ENCODE measurements around the gene HSD17B11. TPM values are rescaled to one million over a fixed set of nuclear protein-coding genes. Genes with fewer than 3 reads are reported as not detected.
"Not testable (repeated sequence)": the region's sequence is repeated elsewhere in the genome, so short reads cannot be mapped to it uniquely, and the experiment has no call there.

The HSD17B11 gene
- total RNA-seq, 1 donor from 2014 or later = 32.9 TPM

DNA sequence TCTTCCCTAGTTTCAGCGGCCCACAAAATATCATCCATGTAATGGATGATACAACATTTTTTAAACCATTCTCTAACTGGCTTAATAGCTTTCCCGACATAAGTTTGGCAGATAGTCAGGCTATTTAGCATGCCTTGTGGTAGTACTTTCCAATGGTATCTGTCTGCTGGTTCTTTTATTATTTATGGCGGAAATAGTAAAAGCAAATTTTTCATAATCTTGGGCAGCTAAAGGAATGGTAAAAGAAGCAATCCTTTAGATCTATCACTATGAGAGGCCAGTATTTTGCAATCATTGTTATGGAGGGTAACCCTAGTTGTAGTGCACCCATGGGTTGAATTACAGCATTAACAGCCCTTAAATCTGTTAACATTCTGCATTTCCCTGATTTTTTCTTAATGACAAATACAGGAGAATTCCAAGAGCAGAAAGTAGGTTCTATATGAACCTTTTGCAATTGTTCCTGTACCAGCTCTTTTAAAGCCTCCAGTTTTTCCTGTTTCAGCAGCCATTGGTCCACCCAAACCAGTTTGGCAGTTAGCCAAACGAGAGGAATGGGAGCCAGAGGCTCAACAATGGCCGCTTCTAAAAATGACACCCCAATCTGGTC lies 14.3 kb upstream of the HSD17B11 start:
- no peak for DNase-seq (ENCODE audit: low read depth in 2 of 2)

GRCh38 chr4:87403732-87404131 lies 12.7 kb upstream of the HSD17B11 start:
- DNase-seq (ENCODE audit: low read depth in 2 of 2) = not testable (repeated sequence)

DNA sequence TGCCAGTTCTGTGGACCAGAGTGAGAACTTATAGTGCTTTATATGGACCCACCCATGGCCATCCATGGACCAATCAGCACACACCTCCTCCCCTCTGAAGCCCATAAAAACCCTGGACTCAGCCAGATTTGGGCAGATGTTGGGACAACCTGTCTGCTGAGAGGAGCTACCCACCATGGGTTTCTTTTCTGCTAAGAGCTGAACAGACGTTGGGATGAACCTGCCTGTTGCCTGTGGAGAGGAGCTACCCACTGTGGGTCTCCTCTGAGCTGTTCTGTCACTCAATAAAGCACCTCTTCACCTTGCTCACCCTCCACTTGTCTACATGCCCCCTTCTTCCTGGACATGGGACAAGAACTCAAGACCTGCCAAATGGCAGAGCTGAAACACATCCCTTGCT lies 9.0 kb upstream of the HSD17B11 start:
- DNase-seq (ENCODE audit: low read depth in 2 of 2) = no peak

DNA sequence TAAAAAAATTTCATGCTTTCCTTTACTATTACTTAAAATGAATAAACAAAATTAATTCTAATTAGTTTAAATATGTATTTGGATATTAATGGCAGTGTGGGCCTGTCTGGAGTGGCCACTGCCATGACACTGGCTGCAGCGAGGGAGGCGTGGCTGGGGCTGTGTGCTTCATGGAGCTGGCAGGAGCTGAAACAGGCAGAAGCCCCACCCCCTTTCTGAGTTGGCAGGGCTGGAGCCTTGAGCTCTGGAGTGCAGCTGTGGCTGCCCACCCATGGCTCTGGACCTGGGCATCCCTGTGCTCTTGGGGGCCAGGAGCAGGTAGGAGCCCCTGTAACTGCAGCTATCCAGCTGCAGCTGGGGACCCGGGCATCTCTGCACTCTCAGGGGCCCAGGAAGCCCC lies 8.2 kb upstream of the HSD17B11 start:
- no peak for DNase-seq (ENCODE audit: low read depth in 2 of 2)

- DNase-seq (ENCODE audit: low read depth in 2 of 2) = not testable (repeated sequence)
Measured at GRCh38 chr4:87395851-87396250, 4.9 kb upstream of the HSD17B11 start.

GRCh38 chr4:87395073-87395472 lies 4.1 kb upstream of the HSD17B11 start:
- DNase-seq (ENCODE audit: low read depth in 2 of 2) = not testable (repeated sequence)

DNA sequence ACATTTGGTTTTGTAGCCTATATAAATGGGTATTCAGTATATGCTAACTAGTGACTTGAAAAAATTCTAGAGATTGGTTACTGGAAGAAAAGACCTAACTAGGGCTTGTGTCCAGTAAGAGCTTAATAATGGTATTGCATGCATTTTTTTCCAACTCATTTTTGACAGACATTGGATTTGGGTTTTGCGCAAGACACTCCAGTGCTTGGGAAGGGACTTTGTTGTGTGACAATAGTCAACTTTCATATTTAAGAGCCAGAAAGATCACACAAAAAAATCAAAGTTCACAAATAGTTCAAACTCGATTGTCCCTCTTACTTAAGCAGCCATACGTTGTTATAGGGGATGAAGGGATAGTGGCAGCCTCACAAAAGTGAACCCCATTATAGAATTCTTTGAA lies 1.2 kb upstream of the HSD17B11 start:
- no peak for DNase-seq (ENCODE audit: low read depth in 2 of 2)

- no peak for DNase-seq (ENCODE audit: low read depth in 2 of 2)
Measured at GRCh38 chr4:87391576-87392054, 627 bp upstream of the HSD17B11 start.

GRCh38 chr4:87390551-87390890 lies 467 bp downstream of the HSD17B11 start:
- no peak for DNase-seq (ENCODE audit: low read depth in 2 of 2)

DNA sequence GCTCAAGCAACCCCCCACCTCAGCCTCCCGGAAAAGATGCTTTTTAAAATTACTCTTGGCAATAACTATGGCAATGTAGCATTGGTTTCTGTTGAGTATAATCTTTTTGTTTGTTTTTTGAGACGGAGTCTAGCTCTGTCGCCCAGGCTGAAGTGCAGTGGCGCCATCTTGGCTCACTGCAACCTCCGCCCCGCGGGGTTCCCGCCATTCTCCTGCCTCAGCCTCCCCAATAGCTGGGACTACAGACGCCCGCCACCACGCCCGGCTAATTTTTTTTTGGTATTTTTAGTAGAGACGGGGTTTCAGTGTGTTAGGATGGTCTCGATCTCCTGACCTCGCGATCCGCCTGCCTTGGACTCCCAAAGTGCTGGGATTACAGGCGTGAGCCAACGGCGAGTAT lies 933 bp downstream of the HSD17B11 start:
- not testable (repeated sequence) for DNase-seq (ENCODE audit: low read depth in 2 of 2)

DNA sequence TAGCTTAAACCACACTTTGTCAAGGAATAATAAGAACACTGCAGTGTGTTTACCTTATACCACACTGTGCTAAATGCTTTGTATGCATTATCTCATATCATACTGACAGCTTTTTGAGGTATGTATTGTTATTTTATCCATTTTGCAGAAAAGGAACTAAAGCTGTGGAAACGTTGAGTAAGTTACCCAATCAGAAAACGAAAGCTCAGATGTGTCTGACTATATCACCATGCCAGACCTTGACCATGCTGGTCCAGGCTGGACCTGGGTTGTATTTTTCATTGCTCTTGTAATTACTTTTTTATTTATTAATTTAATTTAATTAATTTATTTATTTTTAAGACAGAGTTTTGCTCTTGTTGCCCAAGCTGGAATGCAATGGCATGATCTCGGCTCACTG lies 2.1 kb downstream of the HSD17B11 start:
- no peak for DNase-seq (ENCODE audit: low read depth in 2 of 2)

GRCh38 chr4:87387237-87387636 lies 3.8 kb downstream of the HSD17B11 start:
- no peak for DNase-seq (ENCODE audit: low read depth in 2 of 2)

DNA sequence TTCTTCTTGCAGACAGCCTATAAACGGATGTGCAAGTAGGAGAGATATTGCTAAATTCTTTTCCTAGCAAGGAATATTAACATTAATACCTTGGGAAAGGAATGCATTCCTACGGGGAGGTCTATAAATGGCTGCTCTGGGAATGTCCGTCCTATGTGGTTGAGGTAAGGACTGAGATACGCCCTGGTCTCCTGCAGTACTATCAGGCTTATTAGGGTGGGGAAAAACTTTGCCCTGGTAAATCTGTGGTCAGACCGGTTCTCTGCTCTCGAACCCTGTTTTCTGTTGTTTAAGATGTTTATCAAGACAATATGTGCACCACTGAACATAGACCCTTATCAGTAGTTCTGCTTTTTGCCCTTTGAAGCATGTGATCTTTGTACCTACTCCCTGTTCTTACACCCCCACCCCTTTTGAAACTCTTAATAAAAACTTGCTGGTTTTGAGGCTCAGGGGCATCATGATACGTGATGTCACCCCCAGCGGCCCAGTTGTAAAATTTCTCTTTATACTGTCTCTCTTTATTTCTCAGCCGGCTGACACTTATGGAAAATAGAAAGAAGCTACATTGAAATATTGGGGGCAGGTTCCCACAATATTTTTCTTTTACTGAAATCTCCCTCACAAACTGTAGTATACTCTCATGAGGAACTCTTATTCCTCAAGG lies 6.4 kb downstream of the HSD17B11 start:
- DNase-seq (ENCODE audit: low read depth in 2 of 2) = not testable (repeated sequence)

GRCh38 chr4:87382931-87383330 lies 8.1 kb downstream of the HSD17B11 start:
- DNase-seq (ENCODE audit: low read depth in 2 of 2) = no peak

GRCh38 chr4:87382116-87382515 lies 8.9 kb downstream of the HSD17B11 start:
- no peak for DNase-seq (ENCODE audit: low read depth in 2 of 2)

DNA sequence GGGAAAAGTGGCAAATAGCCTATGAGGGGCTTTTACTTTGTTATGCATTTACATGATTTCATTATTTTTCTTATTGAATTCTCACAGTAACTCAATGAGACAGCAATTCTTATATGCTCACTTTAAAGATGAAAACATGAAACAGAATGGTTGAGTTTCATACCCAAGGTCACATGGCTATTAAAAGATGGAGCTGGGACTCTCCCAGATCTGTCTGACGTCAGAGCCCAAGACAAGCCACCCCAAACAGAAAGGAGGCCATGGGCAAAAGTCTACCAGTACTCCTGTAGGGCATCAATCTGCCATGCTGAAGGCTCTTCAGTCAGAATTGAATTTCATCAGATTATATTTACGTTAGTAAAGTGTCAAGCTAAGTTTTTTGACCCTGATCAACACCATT lies 13.2 kb downstream of the HSD17B11 start:
- DNase-seq (ENCODE audit: low read depth in 2 of 2) = no peak

DNA sequence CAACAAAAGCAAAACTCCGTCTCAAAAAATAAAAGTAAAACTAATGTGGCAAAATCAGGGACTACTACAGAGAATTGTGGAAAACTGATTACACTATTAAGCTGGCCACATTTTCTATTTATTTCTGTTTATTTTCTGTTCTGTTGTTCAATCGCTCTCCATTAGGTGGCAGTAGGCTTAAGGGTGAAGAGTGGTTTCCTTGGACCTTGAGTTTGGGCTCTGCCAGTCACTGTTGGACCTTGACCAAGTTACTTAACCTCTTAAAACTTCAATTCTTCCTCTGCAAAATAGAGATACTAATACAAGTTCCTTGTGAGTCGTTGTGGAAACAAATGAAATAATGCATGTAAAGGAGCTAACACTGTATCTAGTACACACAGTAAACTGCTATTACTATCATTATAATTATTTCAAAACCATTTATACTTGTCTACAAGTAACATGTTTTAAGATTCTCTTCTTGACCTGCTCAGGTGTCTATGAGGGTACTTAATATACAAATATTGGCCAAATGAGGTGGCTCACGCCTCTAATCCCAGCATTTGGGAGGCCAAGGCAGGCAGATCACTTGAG lies 15.2 kb downstream of the HSD17B11 start:
- peak in 1 of 2 donors; percentile 71 for DNase-seq (ENCODE audit: low read depth in 2 of 2)

DNA sequence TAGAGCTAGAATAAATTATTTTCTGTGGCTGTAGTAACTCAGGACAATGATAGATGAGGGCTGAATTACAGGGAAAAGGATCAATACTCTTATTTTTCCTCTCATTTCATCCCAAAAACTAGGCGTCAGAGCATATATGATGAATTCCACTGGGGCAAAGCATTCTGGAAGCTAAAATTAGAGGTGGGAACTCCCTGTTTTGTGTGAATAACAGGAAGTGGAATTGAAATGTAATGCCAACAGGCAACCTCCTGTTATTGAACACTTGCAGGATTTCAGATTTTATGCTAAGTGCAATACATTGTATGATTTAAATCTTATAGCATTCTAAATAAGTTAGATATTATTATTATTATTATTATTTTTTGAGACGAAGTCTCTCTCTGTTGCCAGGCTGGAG lies 20.9 kb downstream of the HSD17B11 start:
- DNase-seq (ENCODE audit: low read depth in 2 of 2) = peak; percentile 61 to 82

DNA sequence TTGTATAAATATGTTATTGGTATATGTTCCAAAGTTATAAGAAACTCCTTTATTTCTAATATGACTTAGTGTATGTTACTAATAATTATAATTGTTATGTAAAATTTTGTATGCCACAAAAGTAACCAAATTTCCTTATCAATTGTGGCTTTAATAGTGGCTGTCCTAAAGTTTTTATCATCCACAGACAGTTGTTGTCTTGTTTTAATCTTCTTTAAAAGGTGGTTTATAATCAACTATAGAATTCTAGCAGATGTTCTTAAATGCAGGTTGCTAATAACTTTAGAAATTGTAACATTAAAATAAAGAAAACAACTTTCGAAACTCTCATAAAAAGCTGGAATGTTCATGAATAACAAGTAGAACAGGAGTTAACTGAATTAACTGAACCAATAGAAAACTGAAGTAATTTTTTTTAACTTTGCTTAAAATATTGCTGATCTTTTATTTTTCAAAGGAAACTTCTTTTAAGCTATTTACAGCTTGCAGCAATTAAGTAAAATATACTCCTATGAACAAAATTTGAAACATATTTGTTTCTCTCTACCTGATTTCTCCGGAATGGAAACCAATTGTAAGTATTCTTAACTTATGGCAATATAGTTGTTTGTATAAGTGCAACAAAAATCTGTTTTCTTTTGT lies 24.3 kb downstream of the HSD17B11 start:
- no peak for DNase-seq (ENCODE audit: low read depth in 2 of 2)

GRCh38 chr4:87365348-87365747 lies 25.6 kb downstream of the HSD17B11 start:
- DNase-seq (ENCODE audit: low read depth in 2 of 2) = no peak

GRCh38 chr4:87363552-87363951 lies 27.4 kb downstream of the HSD17B11 start:
- no peak for DNase-seq (ENCODE audit: low read depth in 2 of 2)

- DNase-seq (ENCODE audit: low read depth in 2 of 2) = no peak
Measured at GRCh38 chr4:87360338-87360935, 30.6 kb downstream of the HSD17B11 start.
